GM12878 (cell line): ENCODE results near the gene NTM. TPM values are rescaled to one million over a fixed set of nuclear protein-coding genes. Genes with fewer than 3 reads are reported as not detected.

Experiments used
- ATAC-seq: fragments of 200-7000 bp; cut with Tn5 transposase; 3 replicates; pipeline ENCODE4 v1.9.1; 2020; ENCODE audit warnings: mild to moderate bottlenecking, moderate library complexity
- BruUV-seq: library from RNA; stranded (reverse); fragments of 400-500 nt; replicated peaks from 2 replicates; lab custom pipeline; 2021; lab: Mats Ljungman, UMichigan
- CTCF ChIA-PET: fragments of 300-600 bp; sonication (Branson Sonifier 250); formaldehyde crosslinking; extraction: SDS; loops from one replicate; lab custom pipeline; 2021; ENCODE audit warnings: inconsistent platforms; lab: Yijun Ruan, JAX
- POLR2A ChIA-PET: fragments of 350-600 bp; formaldehyde crosslinking; extraction: SDS; loops from one replicate; lab custom pipeline; 2021; ENCODE audit warnings: inconsistent platforms; lab: Charles Lee
- RAD21 ChIA-PET: fragments of 300-600 bp; sonication (Branson Sonifier 250); formaldehyde crosslinking; loops from one replicate; lab custom pipeline; 2023; ENCODE audit warnings: antibody characterized with exemption; ENCODE audit not compliant: unreplicated experiment; lab: Charles Lee
- SMC1A ChIA-PET: fragments of 300-600 bp; sonication (Branson Sonifier 250); formaldehyde crosslinking; loops from one replicate; lab custom pipeline; 2023; ENCODE audit not compliant: unreplicated experiment, uncharacterized antibody; lab: Charles Lee
- DNase-seq: peaks from one replicate; pipeline ENCODE4 v3.0.0-alpha.2; 2011; ENCODE audit warnings: low read depth, low spot score
- FAIRE-seq: peaks from 3 replicates; lab custom pipeline; 2011; peaks lifted over from hg19 to GRCh38; lab: Jason Lieb, UNC
- H2AFZ ChIP-seq: 2 replicates; pipeline ENCODE4 v1.6.0; 2011; ENCODE audit warnings: low read depth, low read length, control low read depth; ENCODE audit not compliant: control insufficient read depth
- H3K27ac ChIP-seq: 2 replicates; pipeline ENCODE4 v1.5.1; 2011; ENCODE audit warnings: control low read depth; ENCODE audit not compliant: control insufficient read depth, insufficient read depth
- H3K27me3 ChIP-seq, 2 experiments: replicated peaks in 1 of 2; 2 replicates each; pipeline versions ENCODE4 v1.6.0 to v1.6.1; 2011; ENCODE audit warnings: low read length in 1 of 2; ENCODE audit not compliant: control insufficient read depth in 2 of 2, insufficient read depth in 2 of 2
- H3K36me3 ChIP-seq, 2 experiments: 2 replicates each; pipeline ENCODE4 v1.5.1; 2011; ENCODE audit warnings: low read length in 1 of 2; ENCODE audit not compliant: control insufficient read depth in 2 of 2, insufficient read depth in 2 of 2
- H3K4me1 ChIP-seq: 2 replicates; pipeline ENCODE4 v1.6.1; 2011; ENCODE audit warnings: mild to moderate bottlenecking, low read length, moderate library complexity, mixed read lengths; ENCODE audit not compliant: control insufficient read depth, insufficient read depth
- H3K4me2 ChIP-seq: 2 replicates; pipeline ENCODE4 v1.6.0; 2011; ENCODE audit warnings: control low read depth; ENCODE audit not compliant: control insufficient read depth, insufficient read depth
- H3K4me3 ChIP-seq: fragments of 200-600 bp; sonication (generic); 2 replicates; pipeline ENCODE4 v1.5.1; 2016
- H3K79me2 ChIP-seq: 2 replicates; pipeline ENCODE4 v1.6.0; 2011; ENCODE audit warnings: low read length; ENCODE audit not compliant: control insufficient read depth, insufficient read depth
- H3K9ac ChIP-seq: 2 replicates; pipeline ENCODE4 v1.8.0; 2011; ENCODE audit warnings: low read length, control low read depth, mixed read lengths; ENCODE audit not compliant: control insufficient read depth, insufficient read depth
- H3K9me3 ChIP-seq: replicated peaks from 3 replicates; pipeline ENCODE4 v1.5.1; 2011; ENCODE audit warnings: mild to moderate bottlenecking, low read length; ENCODE audit not compliant: control insufficient read depth, insufficient read depth
- H4K20me1 ChIP-seq: 2 replicates; pipeline ENCODE4 v1.6.0; 2011; ENCODE audit not compliant: control insufficient read depth, insufficient read depth
- BMI1 ChIP-seq: fragments of 450-650 bp; IDR thresholded peaks from 2 replicates; pipeline ENCODE4 v1.6.1; 2016; ENCODE audit warnings: mild to moderate bottlenecking, moderate library complexity, borderline replicate concordance
- CBFB ChIP-seq: IDR thresholded peaks from 2 replicates; pipeline ENCODE4 v1.6.1; 2016; ENCODE audit warnings: antibody characterized with exemption, low read depth
- IKZF1 ChIP-seq: fragments of 450-650 bp; conservative IDR thresholded peaks from 2 replicates; pipeline ENCODE4 v1.6.1; 2017; ENCODE audit warnings: antibody characterized with exemption, mild to moderate bottlenecking
- KDM1A ChIP-seq: fragments of 200-600 bp; sonication (generic); IDR thresholded peaks from 2 replicates; pipeline ENCODE4 v1.6.1; 2016; ENCODE audit warnings: borderline replicate concordance
- NRF1 ChIP-seq: conservative IDR thresholded peaks from 2 replicates; pipeline ENCODE4 v1.6.1; 2011; ENCODE audit warnings: mild to moderate bottlenecking, low read depth, low read length, improper control_type of control experiment
- TCF12 ChIP-seq: IDR thresholded peaks from 2 replicates; pipeline ENCODE4 v1.6.1; 2011; ENCODE audit warnings: low read depth, mild to moderate bottlenecking, low read length
- TCF3 ChIP-seq: IDR thresholded peaks from 2 replicates; pipeline ENCODE4 v1.6.1; 2012; ENCODE audit warnings: low read depth, mild to moderate bottlenecking, low read length, borderline replicate concordance; ENCODE audit not compliant: insufficient read depth
- in situ Hi-C: fragments of 300-500 bp; cut with MboI; formaldehyde crosslinking; loops from 9 replicates; pipeline ENCODE4 v1.14.3; 2018; ENCODE audit warnings: mixed read lengths
- intact Hi-C: fragments of 100-400 bp; cut with micrococcal nuclease; formaldehyde crosslinking; loops from one replicate; pipeline ENCODE4 v1.14.2; 2022; ENCODE audit not compliant: unreplicated experiment
- polyA plus RNA-seq, 11 experiments: library from polyadenylated mRNA; depleted of rRNA in 4 of 11; unstranded in 6 of 11; stranded (reverse) in 5 of 11; fragments of >200 nt; fragmentation: Nextera tagmentation in 4 of 11; fragmentation: Illumina TruSeq in 1 of 11; extraction: Ambion mirVana in 4 of 11; extraction: Trizol in 1 of 11; gene quantifications; 1 replicate in 1 of 11; 2 replicates in 10 of 11; pipeline versions ENCODE4 v1.2.1 to v1.2.3, GENCODE V29; 2011 to 2016; ENCODE audit warnings: inconsistent platforms in 2 of 11, missing spikeins in 2 of 11, low read depth in 1 of 11
- total RNA-seq, 4 experiments: library from RNA; depleted of rRNA in 3 of 4; stranded (reverse); fragments of >200 nt in 3 of 4; fragmentation: Illumina TruSeq in 1 of 4; extraction: Trizol in 1 of 4; gene quantifications; 2 replicates each; pipeline versions ENCODE4 v1.2.1 to v1.2.3, GENCODE V29; 2013 to 2021
- TF ChIP-seq, protein P1 (sequence below): IDR thresholded peaks from 2 replicates; pipeline ENCODE4 v1.6.1; 2012; ENCODE audit warnings: low read depth, low read length, improper control_type of control experiment
- TF ChIP-seq, protein P2 (sequence below): IDR thresholded peaks from 2 replicates; pipeline ENCODE4 v1.6.1; 2011; ENCODE audit warnings: borderline replicate concordance, low read depth, mild to moderate bottlenecking, moderate library complexity, low read length; ENCODE audit not compliant: insufficient read depth, poor library complexity, severe bottlenecking

NTM gene
- total and polyA plus RNA-seq, 10 of the 15 experiments (the other 5 are each of a cell fraction or from before 2014, with no cell fraction given): not detected

DNA sequence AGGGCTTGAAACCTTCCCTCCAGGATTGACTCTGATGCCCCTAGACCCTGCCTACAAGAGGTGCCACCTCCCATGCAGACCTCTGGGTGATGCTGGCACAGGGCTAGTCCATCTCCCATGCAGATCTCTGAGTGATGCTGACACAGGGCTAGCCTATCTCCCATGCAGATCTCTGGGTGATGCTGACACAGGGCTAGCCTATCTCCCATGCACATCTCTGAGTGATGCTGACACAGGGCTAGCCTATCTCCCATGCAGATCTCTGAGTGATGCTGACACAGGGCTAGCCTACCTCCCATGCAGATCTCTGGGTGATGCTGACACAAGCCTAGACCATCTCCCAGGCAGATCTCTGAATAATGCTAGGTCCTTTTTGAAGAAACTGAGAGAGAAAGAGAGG is 321.7 kb downstream of the NTM start:
- no peaks in the 10 kb centered on the region for H3K9me3 ChIP-seq
- H3K79me2 ChIP-seq: no peaks in the 10 kb centered on the region
- H4K20me1 ChIP-seq: no peaks in the 10 kb centered on the region
- intact Hi-C loops: loop anchor here (10.0 kb wide), 1 partner anchor 343 kb away; no protein-coding TSS in a partner anchor
- no peak for TF ChIP-seq NRF1
- no peak for TF ChIP-seq CBFB
- TF ChIP-seq BMI1: no peak
- TF ChIP-seq TCF12: no peak
- TF ChIP-seq, protein P1, sequence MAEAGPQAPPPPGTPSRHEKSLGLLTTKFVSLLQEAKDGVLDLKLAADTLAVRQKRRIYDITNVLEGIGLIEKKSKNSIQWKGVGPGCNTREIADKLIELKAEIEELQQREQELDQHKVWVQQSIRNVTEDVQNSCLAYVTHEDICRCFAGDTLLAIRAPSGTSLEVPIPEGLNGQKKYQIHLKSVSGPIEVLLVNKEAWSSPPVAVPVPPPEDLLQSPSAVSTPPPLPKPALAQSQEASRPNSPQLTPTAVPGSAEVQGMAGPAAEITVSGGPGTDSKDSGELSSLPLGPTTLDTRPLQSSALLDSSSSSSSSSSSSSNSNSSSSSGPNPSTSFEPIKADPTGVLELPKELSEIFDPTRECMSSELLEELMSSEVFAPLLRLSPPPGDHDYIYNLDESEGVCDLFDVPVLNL: no peak
- no peak for TF ChIP-seq KDM1A
- no peak for TF ChIP-seq IKZF1
- TF ChIP-seq, protein P2, sequence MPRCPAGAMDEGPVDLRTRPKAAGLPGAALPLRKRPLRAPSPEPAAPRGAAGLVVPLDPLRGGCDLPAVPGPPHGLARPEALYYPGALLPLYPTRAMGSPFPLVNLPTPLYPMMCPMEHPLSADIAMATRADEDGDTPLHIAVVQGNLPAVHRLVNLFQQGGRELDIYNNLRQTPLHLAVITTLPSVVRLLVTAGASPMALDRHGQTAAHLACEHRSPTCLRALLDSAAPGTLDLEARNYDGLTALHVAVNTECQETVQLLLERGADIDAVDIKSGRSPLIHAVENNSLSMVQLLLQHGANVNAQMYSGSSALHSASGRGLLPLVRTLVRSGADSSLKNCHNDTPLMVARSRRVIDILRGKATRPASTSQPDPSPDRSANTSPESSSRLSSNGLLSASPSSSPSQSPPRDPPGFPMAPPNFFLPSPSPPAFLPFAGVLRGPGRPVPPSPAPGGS: peak; percentile 94
- TF ChIP-seq TCF3: 0 out of 2 replicates have a peak, but pooled peaks have one; percentile 52
- no peak overlapping the region for H3K4me3 ChIP-seq
- no peak overlapping the region for H3K27ac ChIP-seq
- CTCF ChIA-PET: no interaction called here
- DNase-seq (no peak), ATAC-seq (no peak), FAIRE-seq (no peak)
- H2AFZ ChIP-seq: no peak overlapping the region
- SMC1A ChIA-PET: no interaction called here
- RAD21 ChIA-PET: no interaction called here
- H3K27me3 ChIP-seq: peaks cover 0 to 3% of the 10 kb centered on the region in 2 experiments; a peak in 3 of 4 replicates
- H3K36me3 ChIP-seq: no peaks in the 10 kb centered on the region; a peak in 1 of 4 replicates
- H3K4me1 ChIP-seq: no peaks in the 10 kb centered on the region
- no peak overlapping the region for H3K9ac ChIP-seq
- BruUV-seq: no TSS peak
- no peak overlapping the region for H3K4me2 ChIP-seq
- in situ Hi-C loops: no loop called here
- POLR2A ChIA-PET: no interaction called here
